Body of pancreas (tissue), 4 donors: Measurements from ENCODE around the gene PRR5L. TPM values are rescaled to one million over a fixed set of nuclear protein-coding genes. Genes with fewer than 3 reads are reported as not detected.

ENCODE experiments used
- ATAC-seq: fragments of 150-250 bp; one replicate; pipeline ENCODE4 v1.9.1; 2016
- DNase-seq, 4 donors: peaks; one replicate each; pipeline ENCODE4 v3.0.0-alpha.2; 2019
- H3K27ac ChIP-seq, 4 donors: fragments of 200-600 bp; sonication (generic); 1 replicate in 3 of 4; 2 replicates in 1 of 4; pipeline versions ENCODE4 v1.5.1 to v1.6.1; 2016 to 2019; ENCODE audit warnings: mild to moderate bottlenecking in 1 of 4, mixed read lengths in 1 of 4, moderate library complexity in 1 of 4
- H3K27me3 ChIP-seq, 2 donors: fragments of 200-600 bp; sonication (generic); one replicate each; pipeline ENCODE4 v1.6.0; 2016; ENCODE audit warnings: mild to moderate bottlenecking in 1 of 2
- H3K36me3 ChIP-seq, 2 donors: fragments of 200-600 bp; sonication (generic); replicated peaks in 1 of 2; 2 replicates each; pipeline ENCODE4 v1.5.1; 2016; ENCODE audit warnings: low read depth in 2 of 2; ENCODE audit not compliant: insufficient read depth in 1 of 2
- H3K4me1 ChIP-seq: fragments of 200-600 bp; sonication (generic); one replicate; pipeline ENCODE4 v1.6.0; 2016
- H3K4me3 ChIP-seq, 2 donors: fragments of 200-600 bp; sonication (generic); 1 replicate in 1 of 2; 2 replicates in 1 of 2; pipeline ENCODE4 v1.5.1; 2016 to 2019
- H3K9me3 ChIP-seq, 3 donors: fragments of 200-600 bp; sonication (generic); 1 replicate in 2 of 3; 2 replicates in 1 of 3; pipeline ENCODE4 v1.5.1; 2016
- POLR2A ChIP-seq, 3 donors: fragments of 450-650 bp; IDR thresholded peaks; one replicate each; pipeline ENCODE4 v1.6.1; 2016; ENCODE audit warnings: antibody characterized with exemption in 3 of 3, mild to moderate bottlenecking in 2 of 3
- WGBS, 2 donors: methylation state at CpG; one replicate each; pipeline ENCODE4 v1.1.5; 2017; 5-methylcytosine and 5-hydroxymethylcytosine counted together
- intact Hi-C: fragments of 100-400 bp; cut with DNase I; formaldehyde crosslinking; loops from one replicate; pipeline ENCODE4 v1.15.1; 2023
- total RNA-seq, 2 donors: library from RNA; depleted of rRNA; stranded (reverse); fragments of >200 nt; gene quantifications; one replicate each; pipeline ENCODE4 v1.1.0, GENCODE V29; 2016
- TF ChIP-seq, protein P1 (sequence below), 7 experiments: fragments of 450-650 bp in 4 of 7; fragments of 200-600 bp in 3 of 7; sonication (generic) in 3 of 7; IDR thresholded peaks; one replicate each; pipeline ENCODE4 v1.5.1; 2016 to 2019; ENCODE audit warnings: antibody characterized with exemption in 7 of 7

The PRR5L gene
- total RNA-seq, 2 donors from 2014 or later = 2.6 to 3.0 TPM

- Histone ChIP-seq H3K36me3 (peaks cover 8 to 32% of the 10 kb centered on the region in 2 donors), H3K4me3 (no peak overlapping the region), H3K27me3 (no peaks in the 10 kb centered on the region), H3K9me3 (no peaks in the 10 kb centered on the region), H3K27ac (no peak overlapping the region), H3K4me1 (no peaks in the 10 kb centered on the region)
- intact Hi-C loops = loop anchor here (10.0 kb wide), 1 partner anchor 873 kb away; the partner anchor contains the start of gene FJX1
- WGBS, 2 donors = 59 to 82% methylated on average over 5 of the region's 5 CpGs
- DNase-seq (no peak), ATAC-seq (no peak)
- TF ChIP-seq, protein P1, sequence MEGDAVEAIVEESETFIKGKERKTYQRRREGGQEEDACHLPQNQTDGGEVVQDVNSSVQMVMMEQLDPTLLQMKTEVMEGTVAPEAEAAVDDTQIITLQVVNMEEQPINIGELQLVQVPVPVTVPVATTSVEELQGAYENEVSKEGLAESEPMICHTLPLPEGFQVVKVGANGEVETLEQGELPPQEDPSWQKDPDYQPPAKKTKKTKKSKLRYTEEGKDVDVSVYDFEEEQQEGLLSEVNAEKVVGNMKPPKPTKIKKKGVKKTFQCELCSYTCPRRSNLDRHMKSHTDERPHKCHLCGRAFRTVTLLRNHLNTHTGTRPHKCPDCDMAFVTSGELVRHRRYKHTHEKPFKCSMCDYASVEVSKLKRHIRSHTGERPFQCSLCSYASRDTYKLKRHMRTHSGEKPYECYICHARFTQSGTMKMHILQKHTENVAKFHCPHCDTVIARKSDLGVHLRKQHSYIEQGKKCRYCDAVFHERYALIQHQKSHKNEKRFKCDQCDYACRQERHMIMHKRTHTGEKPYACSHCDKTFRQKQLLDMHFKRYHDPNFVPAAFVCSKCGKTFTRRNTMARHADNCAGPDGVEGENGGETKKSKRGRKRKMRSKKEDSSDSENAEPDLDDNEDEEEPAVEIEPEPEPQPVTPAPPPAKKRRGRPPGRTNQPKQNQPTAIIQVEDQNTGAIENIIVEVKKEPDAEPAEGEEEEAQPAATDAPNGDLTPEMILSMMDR (IDR thresholded peaks at IDR 0.05) = no peak
- no peak for TF ChIP-seq POLR2A (IDR thresholded peaks at IDR 0.05)
These were observed 192.0 kb downstream of the PRR5L start for GRCh38 chr11:36488096-36488495.

DNA sequence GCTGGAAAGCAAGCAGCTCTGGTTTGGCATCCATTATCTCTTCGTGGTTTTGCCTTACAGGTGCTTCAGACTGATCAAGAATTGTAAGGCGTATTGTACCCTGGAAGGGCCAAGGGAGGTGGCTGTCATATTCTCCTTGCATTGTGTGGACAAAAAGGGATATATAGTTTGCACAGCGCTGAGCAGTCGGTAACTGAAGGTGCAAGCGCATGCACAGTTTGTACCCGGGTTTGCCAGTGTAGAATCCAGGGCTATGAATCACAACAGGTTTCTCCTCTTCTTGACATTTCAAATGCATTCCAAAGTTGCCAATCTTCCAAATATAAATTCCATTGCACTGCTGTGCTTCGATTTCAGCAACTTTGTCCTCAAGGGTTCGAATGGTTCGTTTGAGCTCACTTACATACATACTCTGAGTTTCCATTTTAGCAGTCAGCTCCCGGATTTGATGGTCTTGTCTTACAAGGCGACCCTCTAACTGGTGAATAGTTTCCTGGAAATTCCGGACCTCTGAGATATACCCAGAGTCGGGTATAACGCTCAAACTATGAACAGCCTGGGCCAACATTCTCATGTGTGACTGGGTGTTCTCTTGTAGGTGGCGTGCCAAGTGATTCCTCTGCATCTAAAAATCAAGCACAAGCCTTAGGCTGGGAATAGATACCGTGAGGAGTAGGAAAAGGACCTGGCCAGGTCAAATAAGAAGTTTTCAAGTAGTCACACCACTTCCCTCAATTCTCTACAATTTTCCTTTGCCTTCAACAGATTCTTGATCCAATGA, 194.1 kb downstream of the PRR5L start:
- TF ChIP-seq POLR2A (IDR thresholded peaks at IDR 0.05) = no peak
- TF ChIP-seq, protein P1 (IDR thresholded peaks at IDR 0.05) = no peak
- WGBS, 2 donors = 86 to 87% methylated on average over 16 of the region's 16 CpGs
- H3K36me3 ChIP-seq = peaks cover 8 to 30% of the 10 kb centered on the region in 2 donors
- no peak overlapping the region for H3K4me3 ChIP-seq
- H3K27ac ChIP-seq = no peak overlapping the region
- H3K4me1 ChIP-seq = no peaks in the 10 kb centered on the region
- DNase-seq = no peak
- no peaks in the 10 kb centered on the region for H3K27me3 ChIP-seq
- intact Hi-C loops = no loop called here
- no peak for ATAC-seq
- H3K9me3 ChIP-seq = no peaks in the 10 kb centered on the region

DNA sequence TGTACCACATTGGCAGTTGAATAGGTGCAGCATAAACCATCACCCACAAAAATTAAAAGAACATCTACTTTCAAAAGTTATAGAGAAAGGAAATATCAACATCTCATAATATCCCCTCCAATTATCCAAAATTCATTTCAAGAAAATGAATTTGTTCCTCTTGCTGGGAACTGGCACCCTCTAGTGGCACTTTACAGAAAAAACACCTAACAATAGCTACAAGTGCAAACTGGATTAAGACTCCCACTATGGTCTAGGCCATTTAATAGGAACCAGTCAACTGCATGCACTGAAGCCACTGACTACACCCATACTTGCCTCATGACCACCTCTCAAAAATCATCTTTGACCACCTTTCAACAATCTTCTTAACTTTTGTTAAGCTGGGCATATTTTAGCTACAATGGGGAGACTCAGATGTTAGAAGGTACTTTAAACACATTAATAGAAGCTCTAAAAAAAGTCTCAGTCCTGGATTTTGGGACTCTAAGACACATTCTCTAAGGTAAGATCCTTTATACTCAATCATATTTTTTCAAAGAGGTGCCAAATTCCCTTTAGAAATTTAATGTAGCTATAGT, 196.7 kb downstream of the PRR5L start:
- peak; percentile 27 for ATAC-seq
- Histone ChIP-seq H3K4me3 (no peak overlapping the region), H3K27ac (no peak overlapping the region), H3K9me3 (no peaks in the 10 kb centered on the region), H3K27me3 (no peaks in the 10 kb centered on the region), H3K36me3 (peaks cover 8 to 39% of the 10 kb centered on the region in 2 donors), H3K4me1 (no peaks in the 10 kb centered on the region)
- intact Hi-C loops = no loop called here
- peak in 1 of 4 donors; percentile 34 for DNase-seq
- TF ChIP-seq, protein P1 (IDR thresholded peaks at IDR 0.05) = peak; percentile 54 to 73 (median 64)
- TF ChIP-seq POLR2A (IDR thresholded peaks at IDR 0.05) = no peak

DNA sequence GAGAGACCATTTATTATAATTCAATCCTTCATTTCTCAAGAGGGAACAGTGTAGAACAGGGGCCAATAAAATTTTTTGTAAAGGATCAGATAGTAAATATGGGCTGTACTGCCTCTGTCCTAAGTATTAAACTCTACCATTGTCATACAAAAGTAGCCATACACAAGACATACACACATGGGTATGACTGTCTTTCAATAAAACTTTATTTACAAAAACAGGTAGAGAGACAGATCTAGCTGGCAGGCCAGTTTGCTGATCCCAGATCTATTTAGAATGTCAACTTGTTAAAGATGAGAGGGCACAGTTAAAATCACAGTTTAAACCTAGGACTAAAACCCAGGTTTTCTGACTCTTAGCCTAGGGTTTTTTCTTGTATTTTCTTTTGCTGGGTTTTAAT, 197.2 kb downstream of the PRR5L start:
- Histone ChIP-seq H3K27ac (no peak overlapping the region), H3K4me1 (no peaks in the 10 kb centered on the region), H3K27me3 (no peaks in the 10 kb centered on the region), H3K36me3 (peaks cover 8 to 37% of the 10 kb centered on the region in 2 donors), H3K4me3 (no peak overlapping the region), H3K9me3 (no peaks in the 10 kb centered on the region)
- ATAC-seq = no peak
- TF ChIP-seq, protein P1 (IDR thresholded peaks at IDR 0.05) = no peak
- intact Hi-C loops = no loop called here
- DNase-seq = no peak
